ENCODE results near the gene EFHC1. TPM values are rescaled to one million over a fixed set of nuclear protein-coding genes. Genes with fewer than 3 reads are reported as not detected.

EFHC1 gene
- polyA plus RNA-seq, 1 donor from 2014 or later: 173 TPM

DNA sequence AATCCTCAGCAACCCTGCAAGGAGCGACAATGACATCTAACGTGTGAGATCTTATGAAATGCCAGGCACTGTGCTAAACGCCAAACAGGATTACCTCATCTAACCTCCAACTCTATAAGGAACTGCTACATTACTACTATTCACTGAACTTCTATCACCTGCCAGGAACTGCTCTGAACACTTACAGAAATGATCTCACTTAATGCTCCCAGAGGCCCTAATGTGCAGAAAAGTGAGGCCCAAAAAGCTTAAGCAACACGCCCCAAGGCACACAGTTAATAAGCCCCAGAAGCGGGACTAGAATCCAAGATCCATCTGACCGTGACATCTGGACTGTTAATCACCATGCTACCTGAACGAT is 128.2 kb downstream of the EFHC1 start:
- TF ChIP-seq POLR2AphosphoS5 (IDR thresholded peaks at IDR 0.05): no peak
- no peak for TF ChIP-seq EZH2 (IDR thresholded peaks at IDR 0.05; ENCODE audit: borderline replicate concordance, insufficient read depth, low read length, poor library complexity, severe bottlenecking)
- TF ChIP-seq, protein P1, sequence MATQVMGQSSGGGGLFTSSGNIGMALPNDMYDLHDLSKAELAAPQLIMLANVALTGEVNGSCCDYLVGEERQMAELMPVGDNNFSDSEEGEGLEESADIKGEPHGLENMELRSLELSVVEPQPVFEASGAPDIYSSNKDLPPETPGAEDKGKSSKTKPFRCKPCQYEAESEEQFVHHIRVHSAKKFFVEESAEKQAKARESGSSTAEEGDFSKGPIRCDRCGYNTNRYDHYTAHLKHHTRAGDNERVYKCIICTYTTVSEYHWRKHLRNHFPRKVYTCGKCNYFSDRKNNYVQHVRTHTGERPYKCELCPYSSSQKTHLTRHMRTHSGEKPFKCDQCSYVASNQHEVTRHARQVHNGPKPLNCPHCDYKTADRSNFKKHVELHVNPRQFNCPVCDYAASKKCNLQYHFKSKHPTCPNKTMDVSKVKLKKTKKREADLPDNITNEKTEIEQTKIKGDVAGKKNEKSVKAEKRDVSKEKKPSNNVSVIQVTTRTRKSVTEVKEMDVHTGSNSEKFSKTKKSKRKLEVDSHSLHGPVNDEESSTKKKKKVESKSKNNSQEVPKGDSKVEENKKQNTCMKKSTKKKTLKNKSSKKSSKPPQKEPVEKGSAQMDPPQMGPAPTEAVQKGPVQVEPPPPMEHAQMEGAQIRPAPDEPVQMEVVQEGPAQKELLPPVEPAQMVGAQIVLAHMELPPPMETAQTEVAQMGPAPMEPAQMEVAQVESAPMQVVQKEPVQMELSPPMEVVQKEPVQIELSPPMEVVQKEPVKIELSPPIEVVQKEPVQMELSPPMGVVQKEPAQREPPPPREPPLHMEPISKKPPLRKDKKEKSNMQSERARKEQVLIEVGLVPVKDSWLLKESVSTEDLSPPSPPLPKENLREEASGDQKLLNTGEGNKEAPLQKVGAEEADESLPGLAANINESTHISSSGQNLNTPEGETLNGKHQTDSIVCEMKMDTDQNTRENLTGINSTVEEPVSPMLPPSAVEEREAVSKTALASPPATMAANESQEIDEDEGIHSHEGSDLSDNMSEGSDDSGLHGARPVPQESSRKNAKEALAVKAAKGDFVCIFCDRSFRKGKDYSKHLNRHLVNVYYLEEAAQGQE (IDR thresholded peaks at IDR 0.05; ENCODE audit: borderline replicate concordance): no peak
- no peak for TF ChIP-seq RAD21 (conservative IDR thresholded peaks at IDR 0.05)
- H4K20me1 ChIP-seq (ENCODE audit: insufficient read depth): no peaks in the 10 kb centered on the region
- no peak overlapping the region for H3K4me2 ChIP-seq (ENCODE audit: low read length)
- no peaks in the 10 kb centered on the region for H3K36me3 ChIP-seq (ENCODE audit: insufficient read depth, low read length)
- no peak overlapping the region for H3K27ac ChIP-seq (ENCODE audit: low read length)
- no peaks in the 10 kb centered on the region for H3K27me3 ChIP-seq (ENCODE audit: insufficient read depth, low read depth, low read length)
- H3K9me2 ChIP-seq (ENCODE audit: insufficient read depth, low read length): no peaks in the 10 kb centered on the region
- no peaks in the 10 kb centered on the region for H3K9me3 ChIP-seq (ENCODE audit: low read length)
- no peaks in the 10 kb centered on the region for H3K79me2 ChIP-seq (replicated peaks; ENCODE audit: insufficient read depth, low read length)
- no peak overlapping the region for H2AFZ ChIP-seq (ENCODE audit: low read depth, low read length)
- no peaks in the 10 kb centered on the region for H3F3A ChIP-seq (ENCODE audit: insufficient read depth, low read length, poor library complexity, severe bottlenecking)
- H3K4me3 ChIP-seq (ENCODE audit: low read length): no peak overlapping the region
- H3K9ac ChIP-seq (ENCODE audit: low read length): no peak overlapping the region

DNA sequence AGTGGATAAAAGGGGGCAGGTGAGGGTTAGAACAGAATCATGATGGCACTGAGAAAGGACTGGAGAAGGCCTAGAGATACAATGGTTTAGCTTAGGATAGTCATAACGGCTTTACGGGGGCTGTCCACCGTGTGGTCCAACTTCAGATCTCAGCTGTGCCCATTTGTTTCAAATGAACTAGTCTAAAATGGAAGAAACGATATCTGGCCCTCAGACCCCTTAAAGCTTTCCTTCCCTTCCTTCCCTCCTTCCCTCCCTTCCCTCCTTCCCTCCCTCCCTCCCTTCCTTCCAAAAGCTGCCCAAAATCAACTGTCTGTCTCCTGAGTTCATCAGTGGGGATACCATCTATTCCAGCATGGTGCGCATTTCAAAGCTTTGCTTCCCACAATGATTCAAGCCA is 128.9 kb downstream of the EFHC1 start:
- no peaks in the 10 kb centered on the region for H4K20me1 ChIP-seq (ENCODE audit: insufficient read depth)
- H3K4me2 ChIP-seq (ENCODE audit: low read length): no peak overlapping the region
- H3K79me2 ChIP-seq (replicated peaks; ENCODE audit: insufficient read depth, low read length): no peaks in the 10 kb centered on the region
- TF ChIP-seq, protein P1 (IDR thresholded peaks at IDR 0.05; ENCODE audit: borderline replicate concordance): no peak
- TF ChIP-seq MXI1 (conservative IDR thresholded peaks at IDR 0.05; ENCODE audit: poor library complexity, severe bottlenecking): no peak
- no peak for TF ChIP-seq TAF1 (IDR thresholded peaks at IDR 0.05; ENCODE audit: low read depth)
- TF ChIP-seq, protein P2, sequence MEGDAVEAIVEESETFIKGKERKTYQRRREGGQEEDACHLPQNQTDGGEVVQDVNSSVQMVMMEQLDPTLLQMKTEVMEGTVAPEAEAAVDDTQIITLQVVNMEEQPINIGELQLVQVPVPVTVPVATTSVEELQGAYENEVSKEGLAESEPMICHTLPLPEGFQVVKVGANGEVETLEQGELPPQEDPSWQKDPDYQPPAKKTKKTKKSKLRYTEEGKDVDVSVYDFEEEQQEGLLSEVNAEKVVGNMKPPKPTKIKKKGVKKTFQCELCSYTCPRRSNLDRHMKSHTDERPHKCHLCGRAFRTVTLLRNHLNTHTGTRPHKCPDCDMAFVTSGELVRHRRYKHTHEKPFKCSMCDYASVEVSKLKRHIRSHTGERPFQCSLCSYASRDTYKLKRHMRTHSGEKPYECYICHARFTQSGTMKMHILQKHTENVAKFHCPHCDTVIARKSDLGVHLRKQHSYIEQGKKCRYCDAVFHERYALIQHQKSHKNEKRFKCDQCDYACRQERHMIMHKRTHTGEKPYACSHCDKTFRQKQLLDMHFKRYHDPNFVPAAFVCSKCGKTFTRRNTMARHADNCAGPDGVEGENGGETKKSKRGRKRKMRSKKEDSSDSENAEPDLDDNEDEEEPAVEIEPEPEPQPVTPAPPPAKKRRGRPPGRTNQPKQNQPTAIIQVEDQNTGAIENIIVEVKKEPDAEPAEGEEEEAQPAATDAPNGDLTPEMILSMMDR (IDR thresholded peaks at IDR 0.05; ENCODE audit: poor library complexity, severe bottlenecking): no peak
- TF ChIP-seq EZH2 (IDR thresholded peaks at IDR 0.05; ENCODE audit: borderline replicate concordance, insufficient read depth, low read length, poor library complexity, severe bottlenecking): no peak
- TF ChIP-seq SMC3 (conservative IDR thresholded peaks at IDR 0.05; ENCODE audit: poor library complexity): no peak
- TF ChIP-seq EP300 (conservative IDR thresholded peaks at IDR 0.05; ENCODE audit: poor library complexity, severe bottlenecking): no peak
- no peak for TF ChIP-seq POLR2AphosphoS5 (IDR thresholded peaks at IDR 0.05)
- TF ChIP-seq RAD21 (conservative IDR thresholded peaks at IDR 0.05): no peak
- H3K4me3 ChIP-seq (ENCODE audit: low read length): no peak overlapping the region
- H3K27ac ChIP-seq (ENCODE audit: low read length): no peak overlapping the region
- H3K36me3 ChIP-seq (ENCODE audit: insufficient read depth, low read length): no peaks in the 10 kb centered on the region
- no peaks in the 10 kb centered on the region for H3K9me3 ChIP-seq (ENCODE audit: low read length)
- no peaks in the 10 kb centered on the region for H3K9me2 ChIP-seq (ENCODE audit: insufficient read depth, low read length)
- H2AFZ ChIP-seq (ENCODE audit: low read depth, low read length): no peak overlapping the region
- H3F3A ChIP-seq (ENCODE audit: insufficient read depth, low read length, poor library complexity, severe bottlenecking): no peaks in the 10 kb centered on the region
- no peaks in the 10 kb centered on the region for H3K27me3 ChIP-seq (ENCODE audit: insufficient read depth, low read depth, low read length)
- H3K9ac ChIP-seq (ENCODE audit: low read length): no peak overlapping the region

All from neural cell (in vitro differentiated cells).